HL-60 (cell line): ENCODE results near the gene PPM1E.
"Not testable (repeated sequence)": the region's sequence is repeated elsewhere in the genome, so short reads cannot be mapped to it uniquely, and the experiment has no call there.

Source experiments
- DNase-seq, 2 experiments: peaks; one replicate each; pipeline ENCODE4 v3.0.0-alpha.2; 2010 to 2020; ENCODE audit warnings: low read depth in 1 of 2, low spot score in 1 of 2
- H3K27ac ChIP-seq: fragments of 250-450 bp; sonication (Bioruptor Pico); replicated peaks from 2 replicates; pipeline ENCODE4 v1.5.1; 2020; ENCODE audit warnings: mild to moderate bottlenecking, moderate library complexity
- H3K27me3 ChIP-seq: fragments of 250-450 bp; sonication (Bioruptor Pico); 2 replicates; pipeline ENCODE4 v1.5.1; 2021; ENCODE audit warnings: mild to moderate bottlenecking, moderate library complexity; ENCODE audit not compliant: insufficient read depth, poor library complexity, severe bottlenecking
- H3K4me3 ChIP-seq: replicated peaks from 2 replicates; pipeline ENCODE4 v1.5.1; 2011; ENCODE audit warnings: mild to moderate bottlenecking, control low read depth, low read length; ENCODE audit not compliant: insufficient read depth
- GABPA ChIP-seq: IDR thresholded peaks from 2 replicates; pipeline ENCODE4 v1.6.1; 2012; ENCODE audit warnings: low read depth
- POLR2AphosphoS5 ChIP-seq: IDR thresholded peaks from 2 replicates; pipeline ENCODE4 v1.6.1; 2012; ENCODE audit warnings: low read depth
- SPI1 ChIP-seq: IDR thresholded peaks from 2 replicates; pipeline ENCODE4 v1.6.1; 2012; ENCODE audit warnings: low read depth, mild to moderate bottlenecking, borderline replicate concordance
- TF ChIP-seq, protein P1 (sequence below): IDR thresholded peaks from 2 replicates; pipeline ENCODE4 v1.6.1; 2012; ENCODE audit warnings: low read depth; ENCODE audit not compliant: insufficient replicate concordance
- TF ChIP-seq, protein P2 (sequence below): IDR thresholded peaks from one replicate; pipeline ENCODE4 v1.5.1; 2011; ENCODE audit warnings: low read length, control low read depth, inconsistent platforms; ENCODE audit not compliant: insufficient read depth

PPM1E gene

DNA sequence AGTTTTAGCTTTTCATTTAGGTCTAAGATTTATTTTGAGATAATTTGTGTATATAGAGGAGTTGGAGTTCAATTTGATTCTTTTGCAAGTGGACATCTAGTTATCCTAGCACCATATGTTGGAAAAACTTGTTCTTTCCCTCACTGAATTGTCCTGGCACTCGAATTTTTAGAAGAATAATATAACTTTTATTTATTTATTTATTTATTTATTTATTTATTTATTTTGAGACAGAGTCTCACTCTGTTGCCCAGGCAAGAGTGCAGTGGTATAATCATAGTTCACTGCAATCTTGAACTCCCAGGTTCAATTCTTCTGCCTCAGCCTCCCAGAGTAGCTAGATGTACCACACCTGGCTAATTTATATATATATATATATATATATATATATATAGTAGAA, 29.4 kb downstream of the PPM1E start:
- Histone ChIP-seq H3K27ac (no peak overlapping the region), H3K4me3 (no peak overlapping the region), H3K27me3 (peaks cover 5% of the 10 kb centered on the region)
- DNase-seq: no peak
- TF ChIP-seq, protein P1, sequence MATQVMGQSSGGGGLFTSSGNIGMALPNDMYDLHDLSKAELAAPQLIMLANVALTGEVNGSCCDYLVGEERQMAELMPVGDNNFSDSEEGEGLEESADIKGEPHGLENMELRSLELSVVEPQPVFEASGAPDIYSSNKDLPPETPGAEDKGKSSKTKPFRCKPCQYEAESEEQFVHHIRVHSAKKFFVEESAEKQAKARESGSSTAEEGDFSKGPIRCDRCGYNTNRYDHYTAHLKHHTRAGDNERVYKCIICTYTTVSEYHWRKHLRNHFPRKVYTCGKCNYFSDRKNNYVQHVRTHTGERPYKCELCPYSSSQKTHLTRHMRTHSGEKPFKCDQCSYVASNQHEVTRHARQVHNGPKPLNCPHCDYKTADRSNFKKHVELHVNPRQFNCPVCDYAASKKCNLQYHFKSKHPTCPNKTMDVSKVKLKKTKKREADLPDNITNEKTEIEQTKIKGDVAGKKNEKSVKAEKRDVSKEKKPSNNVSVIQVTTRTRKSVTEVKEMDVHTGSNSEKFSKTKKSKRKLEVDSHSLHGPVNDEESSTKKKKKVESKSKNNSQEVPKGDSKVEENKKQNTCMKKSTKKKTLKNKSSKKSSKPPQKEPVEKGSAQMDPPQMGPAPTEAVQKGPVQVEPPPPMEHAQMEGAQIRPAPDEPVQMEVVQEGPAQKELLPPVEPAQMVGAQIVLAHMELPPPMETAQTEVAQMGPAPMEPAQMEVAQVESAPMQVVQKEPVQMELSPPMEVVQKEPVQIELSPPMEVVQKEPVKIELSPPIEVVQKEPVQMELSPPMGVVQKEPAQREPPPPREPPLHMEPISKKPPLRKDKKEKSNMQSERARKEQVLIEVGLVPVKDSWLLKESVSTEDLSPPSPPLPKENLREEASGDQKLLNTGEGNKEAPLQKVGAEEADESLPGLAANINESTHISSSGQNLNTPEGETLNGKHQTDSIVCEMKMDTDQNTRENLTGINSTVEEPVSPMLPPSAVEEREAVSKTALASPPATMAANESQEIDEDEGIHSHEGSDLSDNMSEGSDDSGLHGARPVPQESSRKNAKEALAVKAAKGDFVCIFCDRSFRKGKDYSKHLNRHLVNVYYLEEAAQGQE: no peak
- TF ChIP-seq POLR2AphosphoS5 (no peak), SPI1 (no peak), GABPA (no peak)
- TF ChIP-seq, protein P2, sequence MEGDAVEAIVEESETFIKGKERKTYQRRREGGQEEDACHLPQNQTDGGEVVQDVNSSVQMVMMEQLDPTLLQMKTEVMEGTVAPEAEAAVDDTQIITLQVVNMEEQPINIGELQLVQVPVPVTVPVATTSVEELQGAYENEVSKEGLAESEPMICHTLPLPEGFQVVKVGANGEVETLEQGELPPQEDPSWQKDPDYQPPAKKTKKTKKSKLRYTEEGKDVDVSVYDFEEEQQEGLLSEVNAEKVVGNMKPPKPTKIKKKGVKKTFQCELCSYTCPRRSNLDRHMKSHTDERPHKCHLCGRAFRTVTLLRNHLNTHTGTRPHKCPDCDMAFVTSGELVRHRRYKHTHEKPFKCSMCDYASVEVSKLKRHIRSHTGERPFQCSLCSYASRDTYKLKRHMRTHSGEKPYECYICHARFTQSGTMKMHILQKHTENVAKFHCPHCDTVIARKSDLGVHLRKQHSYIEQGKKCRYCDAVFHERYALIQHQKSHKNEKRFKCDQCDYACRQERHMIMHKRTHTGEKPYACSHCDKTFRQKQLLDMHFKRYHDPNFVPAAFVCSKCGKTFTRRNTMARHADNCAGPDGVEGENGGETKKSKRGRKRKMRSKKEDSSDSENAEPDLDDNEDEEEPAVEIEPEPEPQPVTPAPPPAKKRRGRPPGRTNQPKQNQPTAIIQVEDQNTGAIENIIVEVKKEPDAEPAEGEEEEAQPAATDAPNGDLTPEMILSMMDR: no peak

DNA sequence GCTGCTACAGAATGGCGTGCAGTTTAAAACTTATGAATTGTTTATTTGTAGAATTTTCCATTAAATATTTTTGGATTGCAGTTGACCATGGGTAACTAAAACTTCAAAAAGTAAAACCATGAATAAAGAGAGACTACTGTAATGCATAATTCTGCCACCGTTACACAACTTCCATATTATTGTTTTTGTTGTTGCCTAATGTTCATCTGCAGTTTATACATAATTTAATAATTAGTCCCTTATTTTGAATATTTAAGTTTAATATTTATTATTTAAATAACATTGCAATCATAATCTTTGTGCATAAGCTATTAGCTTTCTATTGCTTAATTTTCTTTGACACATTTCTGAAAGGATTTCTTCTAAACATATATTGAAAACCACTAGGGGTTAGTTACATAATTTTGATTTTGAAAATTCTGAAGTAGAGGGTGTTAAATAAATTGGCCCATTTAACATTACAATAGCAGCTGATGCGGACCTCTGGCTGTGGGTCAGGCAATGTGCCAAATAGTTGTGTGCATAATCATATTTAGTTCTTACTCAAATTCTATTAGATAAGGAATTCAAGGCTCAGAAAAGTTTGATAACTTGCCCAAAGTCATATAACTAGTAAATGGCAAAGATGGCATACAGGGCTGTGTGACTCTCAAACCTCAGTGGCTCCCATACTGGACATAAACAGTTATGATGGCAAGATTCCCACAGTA, 31.1 kb downstream of the PPM1E start:
- peak in 1 of 2 experiments; percentile 3 for DNase-seq
- H3K27ac ChIP-seq: no peak overlapping the region
- no peak overlapping the region for H3K4me3 ChIP-seq
- TF ChIP-seq GABPA: no peak
- peaks cover 5% of the 10 kb centered on the region for H3K27me3 ChIP-seq

DNA sequence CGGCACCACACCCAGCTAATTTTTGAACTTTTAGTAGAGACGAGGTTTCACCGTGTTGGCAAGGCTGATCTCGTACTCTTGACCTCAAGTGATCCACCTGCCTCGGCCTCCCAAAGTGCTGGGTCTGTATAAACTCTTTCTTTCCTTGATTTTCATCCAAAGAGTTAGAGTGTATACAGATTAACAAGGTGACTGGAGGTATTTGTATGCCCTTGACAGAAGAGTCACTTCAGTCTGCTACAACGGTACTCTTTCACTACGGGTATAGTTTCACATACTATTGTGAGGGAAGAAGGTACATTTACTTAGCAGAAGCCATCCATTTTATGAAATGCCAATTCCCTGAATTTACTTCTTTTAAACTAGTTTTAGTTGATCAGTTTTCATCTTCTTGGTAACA, 32.5 kb downstream of the PPM1E start:
- Histone ChIP-seq H3K4me3 (no peak overlapping the region), H3K27me3 (peaks cover 5% of the 10 kb centered on the region), H3K27ac (no peak overlapping the region)
- DNase-seq: no peak
- TF ChIP-seq SPI1 (no peak), POLR2AphosphoS5 (no peak), GABPA (no peak)

DNA sequence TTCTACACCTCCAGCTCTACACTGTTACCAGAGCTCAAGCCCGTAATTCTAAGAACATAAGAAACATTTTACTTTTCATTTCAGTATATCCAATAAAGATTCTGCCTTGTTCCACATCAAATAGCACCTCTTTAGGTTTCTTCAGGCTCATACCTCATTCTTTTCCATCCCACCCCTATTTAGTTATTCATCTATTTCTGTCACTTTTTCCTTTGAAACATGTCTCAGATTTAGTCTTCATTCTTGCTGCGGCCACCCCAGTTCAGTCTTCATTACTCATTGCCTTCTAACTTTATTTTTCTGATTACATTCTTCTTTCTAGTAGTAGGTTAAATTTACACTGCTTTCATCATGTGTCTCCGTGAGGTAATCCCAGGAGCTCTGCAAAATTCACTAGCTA, 33.5 kb downstream of the PPM1E start:
- Histone ChIP-seq H3K27me3 (peaks cover 5% of the 10 kb centered on the region), H3K4me3 (no peak overlapping the region), H3K27ac (no peak overlapping the region)
- DNase-seq: no peak
- no peak for TF ChIP-seq POLR2AphosphoS5
- TF ChIP-seq, protein P1: no peak
- TF ChIP-seq, protein P2: no peak
- no peak for TF ChIP-seq SPI1
- no peak for TF ChIP-seq GABPA

DNA sequence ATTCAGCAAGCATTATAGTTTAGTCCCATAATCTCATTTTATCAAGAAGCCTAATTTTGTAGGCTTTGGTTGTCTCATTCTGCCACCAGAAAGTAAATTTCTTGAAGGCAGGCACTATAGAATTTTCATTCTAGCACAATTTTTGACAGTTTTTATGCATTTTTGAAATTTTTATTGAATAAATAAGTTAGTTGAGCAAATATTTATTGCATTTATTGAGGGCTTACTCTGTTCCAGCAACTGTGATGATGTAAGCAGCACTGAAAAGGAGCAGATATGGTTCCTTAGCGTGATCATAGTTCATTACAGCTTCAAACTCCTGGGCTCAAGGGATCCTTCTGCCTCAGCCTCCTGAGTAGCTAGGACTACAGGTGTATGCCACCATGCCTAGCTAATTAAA, 34.2 kb downstream of the PPM1E start:
- DNase-seq: no peak
- TF ChIP-seq, protein P1: no peak
- TF ChIP-seq, protein P2: no peak
- no peak for TF ChIP-seq GABPA
- no peak for TF ChIP-seq SPI1
- TF ChIP-seq POLR2AphosphoS5: no peak
- H3K27me3 ChIP-seq: peaks cover 5% of the 10 kb centered on the region
- H3K4me3 ChIP-seq: no peak overlapping the region
- H3K27ac ChIP-seq: no peak overlapping the region

DNA sequence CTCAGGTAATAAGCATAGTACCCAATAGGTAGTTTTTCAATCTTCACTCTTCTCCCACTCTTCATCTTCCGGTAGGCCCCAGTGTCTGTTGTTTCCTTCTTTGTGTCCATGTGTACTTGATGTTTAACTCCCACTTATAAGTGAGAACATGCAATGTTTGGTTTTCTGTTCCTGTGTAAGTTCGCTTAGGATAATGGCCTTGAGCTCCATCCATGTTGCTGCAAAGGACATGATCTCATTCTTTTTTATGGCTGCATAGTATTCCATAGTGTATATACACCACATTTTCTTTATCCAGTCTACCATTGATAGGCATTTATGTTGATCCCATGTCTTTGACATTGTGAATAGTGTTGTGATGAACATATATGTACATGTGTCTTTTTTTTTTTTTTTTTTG, 38.9 kb downstream of the PPM1E start:
- H3K27ac ChIP-seq, H3K27me3 ChIP-seq, H3K4me3 ChIP-seq, DNase-seq: not testable (repeated sequence)
